Measurements from ENCODE around the gene CYP26C1. TPM values are rescaled to one million over a fixed set of nuclear protein-coding genes. Genes with fewer than 3 reads are reported as not detected.

CYP26C1 gene
- total RNA-seq, 6 donors from 2014 or later, result 0.22 to 0.46 (median 0.37) TPM; not detected in 1

- no peak overlapping the region for H3K27ac ChIP-seq
- no peak for TF ChIP-seq POLR2AphosphoS5 (IDR thresholded peaks at IDR 0.05)
- TF ChIP-seq CTCF (IDR thresholded peaks at IDR 0.05), result no peak
- TF ChIP-seq POLR2A (IDR thresholded peaks at IDR 0.05), result no peak
- no peak for TF ChIP-seq EP300 (IDR thresholded peaks at IDR 0.05)
- peaks cover 0 to 15% (median 0%) of the 10 kb centered on the region in 4 donors for H3K36me3 ChIP-seq
- no peak overlapping the region for H3K4me3 ChIP-seq
- no peak for ATAC-seq (ENCODE audit: low FRiP score in 2 of 2)
- H3K27me3 ChIP-seq, result no peaks in the 10 kb centered on the region
- H3K4me1 ChIP-seq, result no peaks in the 10 kb centered on the region
- no peak for DNase-seq
- no peaks in the 10 kb centered on the region for H3K9me3 ChIP-seq
Observed at GRCh38 chr10:93027508-93027907, 33.1 kb upstream of the CYP26C1 start.

- Histone ChIP-seq H3K27me3 (no peaks in the 10 kb centered on the region), H3K9me3 (no peaks in the 10 kb centered on the region), H3K27ac (no peak overlapping the region), H3K4me3 (no peak overlapping the region), H3K36me3 (peaks cover 0 to 15% (median 0%) of the 10 kb centered on the region in 4 donors), H3K4me1 (no peaks in the 10 kb centered on the region)
- WGBS, 2 donors, result 87 to 93% methylated on average over 2 of the region's 2 CpGs
- TF ChIP-seq POLR2AphosphoS5 (IDR thresholded peaks at IDR 0.05), result no peak
- TF ChIP-seq CTCF (IDR thresholded peaks at IDR 0.05), result no peak
- TF ChIP-seq POLR2A (IDR thresholded peaks at IDR 0.05), result no peak
- no peak for TF ChIP-seq EP300 (IDR thresholded peaks at IDR 0.05)
- ATAC-seq (ENCODE audit: low FRiP score in 2 of 2), result no peak
- DNase-seq, result no peak
Observed at GRCh38 chr10:93028883-93029282, 31.7 kb upstream of the CYP26C1 start.

- Histone ChIP-seq H3K4me1 (no peaks in the 10 kb centered on the region), H3K27me3 (no peaks in the 10 kb centered on the region), H3K36me3 (peaks cover 0 to 12% (median 0%) of the 10 kb centered on the region in 4 donors), H3K27ac (no peak overlapping the region), H3K4me3 (no peak overlapping the region), H3K9me3 (no peaks in the 10 kb centered on the region)
- ATAC-seq (ENCODE audit: low FRiP score in 2 of 2), result no peak
- DNase-seq, result no peak
- TF ChIP-seq CTCF (IDR thresholded peaks at IDR 0.05), result no peak
- no peak for TF ChIP-seq POLR2AphosphoS5 (IDR thresholded peaks at IDR 0.05)
- no peak for TF ChIP-seq POLR2A (IDR thresholded peaks at IDR 0.05)
- no peak for TF ChIP-seq EP300 (IDR thresholded peaks at IDR 0.05)
Observed at GRCh38 chr10:93030409-93030808, 30.2 kb upstream of the CYP26C1 start.

- WGBS, 2 donors, result 84 to 97% methylated on average over 5 of the region's 5 CpGs
- Histone ChIP-seq H3K4me1 (no peaks in the 10 kb centered on the region), H3K9me3 (no peaks in the 10 kb centered on the region), H3K27me3 (no peaks in the 10 kb centered on the region), H3K36me3 (peaks cover 0 to 6% (median 0%) of the 10 kb centered on the region in 4 donors), H3K4me3 (no peak overlapping the region), H3K27ac (no peak overlapping the region)
- TF ChIP-seq CTCF (IDR thresholded peaks at IDR 0.05) (no peak), POLR2A (IDR thresholded peaks at IDR 0.05) (no peak), EP300 (IDR thresholded peaks at IDR 0.05) (no peak), POLR2AphosphoS5 (IDR thresholded peaks at IDR 0.05) (no peak)
- ATAC-seq (ENCODE audit: low FRiP score in 2 of 2), result no peak
- no peak for DNase-seq
Observed at GRCh38 chr10:93032105-93032808, 28.3 kb upstream of the CYP26C1 start.

GRCh38 chr10:93032809-93033137, 27.8 kb upstream of the CYP26C1 start:
- Histone ChIP-seq H3K27me3 (no peaks in the 10 kb centered on the region), H3K4me3 (no peak overlapping the region), H3K36me3 (peaks cover 0 to under 1% (median 0%) of the 10 kb centered on the region in 4 donors), H3K9me3 (no peaks in the 10 kb centered on the region), H3K27ac (no peak overlapping the region), H3K4me1 (no peaks in the 10 kb centered on the region)
- DNase-seq (no peak), ATAC-seq (ENCODE audit: low FRiP score in 2 of 2) (no peak)
- 81 to 83% methylated on average over 1 of the region's 1 CpG for WGBS, 2 donors
- TF ChIP-seq CTCF (IDR thresholded peaks at IDR 0.05), result no peak
- TF ChIP-seq EP300 (IDR thresholded peaks at IDR 0.05), result no peak
- TF ChIP-seq POLR2AphosphoS5 (IDR thresholded peaks at IDR 0.05), result no peak
- no peak for TF ChIP-seq POLR2A (IDR thresholded peaks at IDR 0.05)

All from upper lobe of left lung (tissue), 6 donors.